Myocyte (in vitro differentiated cells): ENCODE results near the gene SMC1B. TPM values are rescaled to one million over a fixed set of nuclear protein-coding genes. Genes with fewer than 3 reads are reported as not detected.

Source experiments
- DNase-seq: peaks from one replicate; pipeline ENCODE4 v3.0.0-alpha.2; 2012; ENCODE audit warnings: low read depth
- total RNA-seq: library from RNA; depleted of rRNA; stranded (reverse); fragments of >200 nt; gene quantifications from 2 replicates; pipeline ENCODE4 v1.2.3, GENCODE V29; 2014

Gene SMC1B
- total RNA-seq, 1 donor from 2014 or later, result not detected

- no peak for DNase-seq
Measured at GRCh38 chr22:45322873-45323525, 90.4 kb downstream of the SMC1B start.

- no peak for DNase-seq
Measured at GRCh38 chr22:45321827-45322226, 91.6 kb downstream of the SMC1B start.

- no peak for DNase-seq
Measured at GRCh38 chr22:45320357-45320976, 92.9 kb downstream of the SMC1B start.

GRCh38 chr22:45319324-45319685 is 94.1 kb downstream of the SMC1B start:
- DNase-seq, result peak; percentile 34

GRCh38 chr22:45318558-45319323 is 94.7 kb downstream of the SMC1B start:
- no peak for DNase-seq

GRCh38 chr22:45318168-45318557 is 95.2 kb downstream of the SMC1B start:
- DNase-seq, result peak; percentile 63

- DNase-seq, result peak; percentile 24
Measured at GRCh38 chr22:45317551-45318167, 95.7 kb downstream of the SMC1B start.

GRCh38 chr22:45316796-45317526 is 96.4 kb downstream of the SMC1B start:
- DNase-seq, result no peak

GRCh38 chr22:45314786-45315185 is 98.6 kb downstream of the SMC1B start:
- no peak for DNase-seq

GRCh38 chr22:45314054-45314721 is 99.2 kb downstream of the SMC1B start:
- no peak for DNase-seq

- no peak for DNase-seq
Measured at GRCh38 chr22:45312856-45313255, 100.5 kb downstream of the SMC1B start.

GRCh38 chr22:45312415-45312814 is 101.0 kb downstream of the SMC1B start:
- DNase-seq, result no peak

GRCh38 chr22:45310977-45311531 is 102.3 kb downstream of the SMC1B start:
- no peak for DNase-seq

GRCh38 chr22:45310331-45310976 is 102.9 kb downstream of the SMC1B start:
- no peak for DNase-seq

- DNase-seq, result peak; percentile 91
Measured at GRCh38 chr22:45309422-45310227, 103.8 kb downstream of the SMC1B start, which contains the start of gene FAM118A. Gene FAM118A, plus strand, starts transcription at chr22:45309934. Its CDS starts 12,446 bp downstream, at chr22:45322380.

- DNase-seq, result no peak
Measured at GRCh38 chr22:45308957-45309421, 104.4 kb downstream of the SMC1B start.

- no peak for DNase-seq
Measured at GRCh38 chr22:45308391-45308956, 104.9 kb downstream of the SMC1B start.

GRCh38 chr22:45306139-45306538 is 107.3 kb downstream of the SMC1B start:
- DNase-seq, result no peak
